ENCODE results near the gene SLC27A5.

GRCh38 chr19:58471736-58472135 lies 40.1 kb downstream of the SLC27A5 start:
- TF ChIP-seq CTCF (IDR thresholded peaks at IDR 0.05) (no peak), POLR2A (IDR thresholded peaks at IDR 0.05) (no peak)

Data from tibial nerve (tissue), 3 donors.